IMR-90 (cell line): Measurements from ENCODE around the gene LILRA6. TPM values are rescaled to one million over a fixed set of nuclear protein-coding genes. Genes with fewer than 3 reads are reported as not detected.
A peak's percentile ranks its signal among the peaks of the same experiment; 100 is the strongest.

Experiments
- ATAC-seq: fragments of 200-7000 bp; cut with Tn5 transposase; 2 replicates; pipeline ENCODE4 v1.9.1; 2020; ENCODE audit warnings: low read depth, mild to moderate bottlenecking, moderate library complexity
- BruUV-seq: library from RNA; stranded (reverse); fragments of 400-500 nt; replicated peaks from 2 replicates; lab custom pipeline; 2021; lab: Mats Ljungman, UMichigan
- CTCF ChIA-PET: fragments of 300-600 bp; formaldehyde crosslinking; extraction: SDS; loops from one replicate; lab custom pipeline; 2021; ENCODE audit warnings: antibody characterized with exemption; lab: Yijun Ruan, JAX
- POLR2A ChIA-PET: fragments of 300-600 bp; sonication (Branson Sonifier 250); formaldehyde crosslinking; loops from one replicate; lab custom pipeline; 2022; ENCODE audit warnings: antibody characterized with exemption; ENCODE audit not compliant: unreplicated experiment; lab: Charles Lee
- DNase-seq: peaks from one replicate; pipeline ENCODE4 v3.0.0; 2013
- H2AFZ ChIP-seq: replicated peaks from 2 replicates; pipeline ENCODE3; 2013; ENCODE audit warnings: low read length, mild to moderate bottlenecking; ENCODE audit not compliant: poor library complexity
- H2AK5ac ChIP-seq: 2 replicates; pipeline ENCODE4 v1.6.1; 2013; ENCODE audit warnings: low read depth, low read length, inconsistent platforms
- H2AK9ac ChIP-seq: replicated peaks from 2 replicates; pipeline ENCODE3; 2013; ENCODE audit warnings: mild to moderate bottlenecking, low read depth, low read length, moderate library complexity; ENCODE audit not compliant: poor library complexity
- H2BK120ac ChIP-seq: 2 replicates; pipeline ENCODE4 v1.6.1; 2013; ENCODE audit warnings: low read depth, low read length, inconsistent platforms
- H2BK15ac ChIP-seq: 3 replicates; pipeline ENCODE4 v1.6.1; 2013; ENCODE audit warnings: low read depth, low read length, inconsistent platforms
- H2BK20ac ChIP-seq: 2 replicates; pipeline ENCODE4 v1.6.1; 2013; ENCODE audit warnings: low read depth, mild to moderate bottlenecking, inconsistent platforms, low read length, moderate library complexity
- H2BK5ac ChIP-seq: 2 replicates; pipeline ENCODE4 v1.6.1; 2013; ENCODE audit warnings: mild to moderate bottlenecking, low read depth, low read length, inconsistent platforms; ENCODE audit not compliant: poor library complexity, severe bottlenecking
- H3K14ac ChIP-seq: replicated peaks from 2 replicates; pipeline ENCODE4 v1.6.1; 2013; ENCODE audit warnings: low read depth, low read length, inconsistent platforms
- H3K18ac ChIP-seq: 2 replicates; pipeline ENCODE4 v1.6.1; 2013; ENCODE audit warnings: low read depth, low read length, control low read depth
- H3K23ac ChIP-seq: 2 replicates; pipeline ENCODE4 v1.6.1; 2013; ENCODE audit warnings: low read depth, low read length, inconsistent platforms
- H3K27ac ChIP-seq: 2 replicates; pipeline ENCODE4 v1.5.1; 2013; ENCODE audit warnings: mild to moderate bottlenecking, control low read depth, low read length; ENCODE audit not compliant: insufficient read depth
- H3K27me3 ChIP-seq: 2 replicates; pipeline ENCODE4 v1.6.1; 2013; ENCODE audit warnings: low read length; ENCODE audit not compliant: control insufficient read depth, insufficient read depth
- H3K36me3 ChIP-seq: 2 replicates; pipeline ENCODE4 v1.6.1; 2013; ENCODE audit warnings: low read length, mixed read lengths; ENCODE audit not compliant: control insufficient read depth, insufficient read depth
- H3K4ac ChIP-seq: 2 replicates; pipeline ENCODE4 v1.6.1; 2013; ENCODE audit warnings: low read depth, low read length, inconsistent platforms
- H3K4me1 ChIP-seq: 2 replicates; pipeline ENCODE4 v1.6.1; 2013; ENCODE audit warnings: low read length, mixed read lengths; ENCODE audit not compliant: control insufficient read depth, insufficient read depth
- H3K4me2 ChIP-seq: 2 replicates; pipeline ENCODE4 v1.6.1; 2013; ENCODE audit warnings: low read depth, mild to moderate bottlenecking, control low read depth, low read length, moderate library complexity
- H3K4me3 ChIP-seq: 2 replicates; pipeline ENCODE4 v1.5.1; 2013; ENCODE audit warnings: low read depth, mild to moderate bottlenecking, control low read depth, low read length, moderate library complexity; ENCODE audit not compliant: insufficient read depth
- H3K56ac ChIP-seq: 2 replicates; pipeline ENCODE4 v1.6.1; 2013; ENCODE audit warnings: low read length, inconsistent platforms; ENCODE audit not compliant: insufficient read depth; ENCODE audit errors: extremely low read depth
- H3K79me1 ChIP-seq, 2 experiments: 2 replicates each; pipeline ENCODE4 v1.6.1; 2013; ENCODE audit warnings: low read length in 2 of 2, inconsistent platforms in 1 of 2, low read depth in 1 of 2
- H3K9ac ChIP-seq: 2 replicates; pipeline ENCODE4 v1.6.1; 2013; ENCODE audit warnings: low read depth, low read length, control low read depth
- H3K9me1 ChIP-seq: 2 replicates; pipeline ENCODE4 v1.6.1; 2013; ENCODE audit warnings: low read length, inconsistent platforms; ENCODE audit not compliant: insufficient read depth
- H3K9me3 ChIP-seq: 2 replicates; pipeline ENCODE4 v1.6.1; 2013; ENCODE audit warnings: low read length; ENCODE audit not compliant: control insufficient read depth, insufficient read depth
- H4K20me1 ChIP-seq: 2 replicates; pipeline ENCODE4 v1.6.1; 2013; ENCODE audit warnings: low read length, inconsistent platforms; ENCODE audit not compliant: insufficient read depth
- H4K5ac ChIP-seq: 2 replicates; pipeline ENCODE4 v1.6.1; 2013; ENCODE audit warnings: mild to moderate bottlenecking, low read depth, low read length, control low read depth
- H4K8ac ChIP-seq, 2 experiments: 2 replicates each; pipeline ENCODE4 v1.6.1; 2013; ENCODE audit warnings: low read depth in 2 of 2, low read length in 2 of 2, control low read depth in 1 of 2, inconsistent platforms in 1 of 2
- H4K91ac ChIP-seq: 2 replicates; pipeline ENCODE4 v1.6.1; 2013; ENCODE audit warnings: low read depth, low read length, inconsistent platforms; ENCODE audit not compliant: insufficient read depth
- BHLHE40 ChIP-seq: fragments of 150-350 bp; IDR thresholded peaks from 2 replicates; pipeline ENCODE4 v1.6.1; 2016; ENCODE audit warnings: mild to moderate bottlenecking, low read depth, low read length
- ELK1 ChIP-seq: fragments of 150-350 bp; IDR thresholded peaks from 2 replicates; pipeline ENCODE4 v1.6.1; 2016; ENCODE audit warnings: low read depth, mild to moderate bottlenecking, low read length, moderate library complexity, borderline replicate concordance
- NFE2L2 ChIP-seq: fragments of 150-350 bp; IDR thresholded peaks from 2 replicates; pipeline ENCODE4 v1.6.1; 2016; ENCODE audit warnings: low read depth, mild to moderate bottlenecking, low read length
- RAD21 ChIP-seq: IDR thresholded peaks from 2 replicates; pipeline ENCODE4 v1.6.1; 2012; ENCODE audit warnings: low read length, improper control_type of control experiment
- RFX5 ChIP-seq: IDR thresholded peaks from 2 replicates; pipeline ENCODE4 v1.8.0; 2012; ENCODE audit warnings: low read depth, mild to moderate bottlenecking, low read length, moderate library complexity
- WGBS, 2 experiments: methylation state at CpG; one replicate each; pipeline versions ENCODE4 v1.1.5 to v1.1.7; 2013; ENCODE audit warnings: missing lambda C conversion rate in 2 of 2; ENCODE audit not compliant: insufficient read length in 1 of 2; ENCODE audit errors: extremely low coverage in 2 of 2; 5-methylcytosine and 5-hydroxymethylcytosine counted together
- dilution Hi-C: fragments of 300-500 bp; cut with HindIII; formaldehyde crosslinking; loops from one replicate; pipeline ENCODE4 v1.14.3; 2018; ENCODE audit warnings: low sequenced_read_pairs; ENCODE audit not compliant: unreplicated experiment
- in situ Hi-C: fragments of 300-500 bp; cut with MboI; formaldehyde crosslinking; loops from 3 replicates; pipeline ENCODE4 v1.14.3; 2019; ENCODE audit warnings: low sequenced_read_pairs, inconsistent platforms, mixed read lengths
- intact Hi-C: fragments of 100-400 bp; cut with micrococcal nuclease; formaldehyde crosslinking; loops from 2 replicates; pipeline ENCODE4 v1.10.0; 2022
- polyA plus RNA-seq, 3 experiments: library from polyadenylated mRNA; depleted of rRNA; stranded (reverse); fragments of >200 nt; gene quantifications; 2 replicates each; pipeline ENCODE4 v1.2.3, GENCODE V29; 2012; ENCODE audit warnings: low replicate concordance in 1 of 3
- total RNA-seq: library from RNA; depleted of rRNA; stranded (reverse); fragments of >200 nt; gene quantifications from 2 replicates; pipeline ENCODE4 v1.2.3, GENCODE V29; 2012

The LILRA6 gene
- total and polyA plus RNA-seq, 2 of the 4 experiments (the other 2 are of a cell fraction) = not detected

- no peaks in the 10 kb centered on the region for H3K27me3 ChIP-seq
- no CpG with 5 or more reads among the region's 27 CpGs for WGBS, 2 experiments
- no peak for ATAC-seq
- H3K27ac ChIP-seq = no peak overlapping the region
- no TSS peak for BruUV-seq
- no peak for DNase-seq
- H3K14ac ChIP-seq = no peak overlapping the region
- H2BK15ac ChIP-seq = no peak overlapping the region
- H3K79me1 ChIP-seq = peaks cover 11 to 87% of the 10 kb centered on the region in 2 experiments
- H3K9me3 ChIP-seq = no peaks in the 10 kb centered on the region
- no peak overlapping the region for H4K8ac ChIP-seq
- CTCF ChIA-PET = no interaction called here
- no peak overlapping the region for H3K4me2 ChIP-seq
- H2AK5ac ChIP-seq = no peak overlapping the region
- in situ Hi-C loops (loop anchor here (10.0 kb wide), 1 partner anchor 249 kb away; no protein-coding TSS in a partner anchor), dilution Hi-C loops (no loop called here), intact Hi-C loops (no loop called here)
- H2BK5ac ChIP-seq = no peak overlapping the region
- no peak overlapping the region for H2BK120ac ChIP-seq
- H3K4me3 ChIP-seq = no peak overlapping the region
- no peak for TF ChIP-seq NFE2L2
- TF ChIP-seq RFX5 = no peak
- no peak for TF ChIP-seq BHLHE40
- TF ChIP-seq RAD21 = no peak
- TF ChIP-seq ELK1 = no peak
- no peak overlapping the region for H3K4ac ChIP-seq
- H2BK20ac ChIP-seq = no peak overlapping the region
- H3K56ac ChIP-seq = no peak overlapping the region
- peak overlapping the region; percentile 1 for H2AK9ac ChIP-seq
- H2AFZ ChIP-seq = no peak overlapping the region
- peaks cover 61% of the 10 kb centered on the region for H3K36me3 ChIP-seq
- H3K18ac ChIP-seq = no peak overlapping the region
- H3K9ac ChIP-seq = no peak overlapping the region
- peaks cover 35% of the 10 kb centered on the region for H3K4me1 ChIP-seq
- peaks cover 35% of the 10 kb centered on the region for H3K9me1 ChIP-seq
- no peak overlapping the region for H4K91ac ChIP-seq
- no peak overlapping the region for H3K23ac ChIP-seq
- POLR2A ChIA-PET = interaction anchor here (1.0 kb wide), 1 partner anchor 23 kb away, joined by 4 read pairs; no protein-coding TSS in a partner anchor
- no peak overlapping the region for H4K5ac ChIP-seq
- H4K20me1 ChIP-seq = peaks cover 99% of the 10 kb centered on the region
These were observed 36.4 kb downstream of the LILRA6 start for GRCh38 chr19:54206030-54206830.
